Jurkat, Clone E6-1 (cell line): Measurements from ENCODE around the gene POTEF.
A peak's percentile ranks its signal among the peaks of the same experiment; 100 is the strongest.
"Not testable (repeated sequence)": the region's sequence is repeated elsewhere in the genome, so short reads cannot be mapped to it uniquely, and the experiment has no call there.

Experiments used
- DNase-seq: peaks from one replicate; pipeline ENCODE4 v3.0.0-alpha.2; 2011; ENCODE audit warnings: low read depth, low spot score
- H3K4me3 ChIP-seq: 2 replicates; pipeline ENCODE4 v1.5.1; 2011; ENCODE audit warnings: mild to moderate bottlenecking, low read length, control low read depth, moderate library complexity

POTEF gene

DNA sequence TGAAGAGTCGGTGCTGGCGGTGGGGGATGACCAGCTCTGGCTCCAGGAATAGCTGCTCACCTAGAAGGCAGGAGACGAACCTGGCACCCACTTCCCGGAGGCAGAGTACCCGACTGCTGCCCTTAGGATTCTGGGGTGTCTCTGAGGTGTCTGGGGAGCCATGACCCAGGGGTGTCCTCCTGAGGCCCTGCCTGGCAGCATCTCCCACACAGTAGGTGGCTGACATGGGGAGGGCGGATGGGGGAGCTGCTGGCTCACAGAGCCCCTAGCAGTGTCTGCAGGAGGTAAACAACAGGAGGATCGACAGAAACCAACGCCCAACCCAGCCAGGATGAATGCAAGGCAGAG is 25.4 kb upstream of the POTEF start:
- DNase-seq, H3K4me3 ChIP-seq: not testable (repeated sequence)

DNA sequence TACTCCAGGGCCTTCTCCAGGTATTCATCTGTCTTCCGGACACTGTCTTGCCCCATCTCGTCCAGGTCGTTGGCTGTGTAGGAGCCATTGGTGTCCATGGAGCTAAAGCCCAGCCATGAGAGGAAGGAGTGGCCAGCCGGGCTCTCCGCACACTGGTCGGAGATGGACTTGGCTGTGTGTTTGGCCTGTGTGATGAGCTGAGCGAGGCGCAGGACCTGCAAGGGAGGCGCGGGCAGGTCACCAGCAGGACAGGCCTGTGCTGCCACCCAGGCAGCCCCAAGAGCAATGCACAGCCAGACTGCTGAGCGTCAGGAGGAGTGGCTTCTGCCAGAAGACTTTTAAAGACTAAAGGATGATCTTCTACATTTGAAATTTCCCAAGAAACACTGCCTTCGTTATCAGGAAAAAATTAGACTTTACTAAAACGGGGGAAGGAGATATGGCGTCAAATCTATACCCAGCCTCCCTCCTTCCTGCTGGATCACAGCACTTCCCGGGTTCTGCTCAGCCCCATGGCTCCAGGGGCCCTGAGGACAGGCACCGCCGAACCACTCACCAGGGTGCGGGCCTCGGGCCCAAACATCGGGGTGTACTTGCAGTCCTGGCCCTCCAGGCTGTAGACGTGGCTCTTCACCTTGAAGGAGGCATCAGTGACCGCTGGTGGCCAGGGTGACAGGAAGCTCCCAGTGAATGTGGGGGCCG is 24.9 kb upstream of the POTEF start:
- DNase-seq, H3K4me3 ChIP-seq: not testable (repeated sequence)

DNA sequence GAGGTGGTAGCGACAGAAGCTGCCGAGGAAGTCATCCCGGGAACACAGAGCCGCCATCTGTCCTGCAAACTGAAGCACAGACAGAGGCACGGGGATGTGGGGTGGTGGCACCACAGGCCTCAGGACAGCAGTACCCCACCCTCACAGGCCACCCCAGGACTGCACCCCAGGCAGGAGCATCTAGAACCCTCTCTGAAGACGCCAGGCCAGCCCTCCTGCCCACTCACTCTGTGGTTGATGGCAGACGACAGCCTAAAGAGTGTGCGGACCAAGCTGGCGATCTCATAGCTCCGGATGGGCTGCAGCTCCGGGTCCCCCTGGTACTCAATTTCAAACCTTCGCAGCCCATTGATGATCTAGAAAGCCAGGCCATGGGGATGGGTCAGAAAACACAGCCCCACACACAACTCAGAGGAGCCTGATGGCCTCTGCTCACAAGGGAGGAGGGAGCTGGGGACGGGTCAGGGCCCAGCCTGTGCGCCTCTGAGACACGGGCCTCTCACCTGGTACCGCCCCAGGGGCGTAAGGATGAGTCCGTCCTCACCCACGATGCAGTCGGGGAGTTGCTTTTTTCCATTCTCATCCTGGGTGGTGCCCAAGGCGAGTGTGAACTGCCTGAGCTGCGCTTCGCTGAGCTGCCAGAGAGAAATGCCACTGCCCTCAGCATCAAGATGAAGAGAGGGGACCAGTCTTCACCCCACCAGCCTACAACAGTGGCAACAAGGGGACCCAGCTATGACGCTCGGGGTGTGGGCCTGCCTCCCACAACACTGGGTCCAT is 24.0 kb upstream of the POTEF start:
- no peak overlapping the region for H3K4me3 ChIP-seq
- DNase-seq: no peak

DNA sequence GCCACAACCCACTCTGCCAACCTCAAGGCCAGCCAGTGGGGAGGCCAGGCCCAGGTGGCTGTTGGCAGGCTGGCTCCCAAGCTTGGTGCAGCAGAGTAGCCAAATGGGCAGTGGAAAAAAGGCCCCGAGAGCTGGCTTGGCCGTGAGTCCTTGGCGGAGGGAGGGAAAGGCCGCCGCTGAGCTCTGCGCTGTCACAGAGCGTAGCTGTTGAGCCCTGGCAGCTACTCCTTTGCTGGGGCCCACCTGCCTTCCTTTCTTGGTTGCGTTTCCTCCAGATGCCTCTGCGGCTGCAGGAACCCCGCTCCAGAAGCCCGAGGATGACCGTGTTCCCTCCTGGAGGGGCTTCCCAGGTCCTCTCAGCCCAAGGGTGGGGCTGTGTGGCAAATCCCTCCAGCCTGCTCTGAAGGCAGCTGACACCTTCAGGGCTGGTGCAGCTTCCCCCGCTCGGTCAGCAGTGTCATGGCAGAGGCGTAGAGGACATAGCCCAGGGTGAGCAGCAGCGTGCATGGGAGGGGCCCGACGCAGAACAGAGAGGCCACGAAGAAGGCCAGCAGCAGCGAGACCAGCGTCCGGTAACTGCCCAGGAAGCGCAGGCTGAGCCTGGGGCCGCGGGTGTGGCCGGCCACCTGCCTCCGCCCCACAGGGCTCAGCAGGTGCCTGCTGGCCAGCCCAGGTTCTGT is 23.3 kb upstream of the POTEF start:
- DNase-seq, H3K4me3 ChIP-seq: not testable (repeated sequence)

DNA sequence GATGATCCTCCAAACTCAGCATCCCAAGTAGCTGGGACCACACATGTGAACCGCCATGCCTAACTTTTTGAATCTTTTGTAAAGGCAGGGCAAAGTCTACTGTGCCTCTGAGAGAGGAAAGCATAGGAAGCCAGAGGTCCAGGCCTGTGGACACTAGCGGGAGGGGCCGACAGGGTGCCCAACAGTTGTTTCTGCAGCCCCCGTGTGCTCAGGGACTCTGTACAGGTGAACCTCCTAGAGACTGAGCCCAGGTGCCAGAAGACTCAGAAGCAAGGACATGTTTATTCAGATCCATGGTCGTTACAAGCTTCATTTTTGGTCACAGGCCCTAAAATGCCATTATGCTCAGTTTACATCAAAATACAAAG is 22.1 kb upstream of the POTEF start:
- DNase-seq, H3K4me3 ChIP-seq: not testable (repeated sequence)

DNA sequence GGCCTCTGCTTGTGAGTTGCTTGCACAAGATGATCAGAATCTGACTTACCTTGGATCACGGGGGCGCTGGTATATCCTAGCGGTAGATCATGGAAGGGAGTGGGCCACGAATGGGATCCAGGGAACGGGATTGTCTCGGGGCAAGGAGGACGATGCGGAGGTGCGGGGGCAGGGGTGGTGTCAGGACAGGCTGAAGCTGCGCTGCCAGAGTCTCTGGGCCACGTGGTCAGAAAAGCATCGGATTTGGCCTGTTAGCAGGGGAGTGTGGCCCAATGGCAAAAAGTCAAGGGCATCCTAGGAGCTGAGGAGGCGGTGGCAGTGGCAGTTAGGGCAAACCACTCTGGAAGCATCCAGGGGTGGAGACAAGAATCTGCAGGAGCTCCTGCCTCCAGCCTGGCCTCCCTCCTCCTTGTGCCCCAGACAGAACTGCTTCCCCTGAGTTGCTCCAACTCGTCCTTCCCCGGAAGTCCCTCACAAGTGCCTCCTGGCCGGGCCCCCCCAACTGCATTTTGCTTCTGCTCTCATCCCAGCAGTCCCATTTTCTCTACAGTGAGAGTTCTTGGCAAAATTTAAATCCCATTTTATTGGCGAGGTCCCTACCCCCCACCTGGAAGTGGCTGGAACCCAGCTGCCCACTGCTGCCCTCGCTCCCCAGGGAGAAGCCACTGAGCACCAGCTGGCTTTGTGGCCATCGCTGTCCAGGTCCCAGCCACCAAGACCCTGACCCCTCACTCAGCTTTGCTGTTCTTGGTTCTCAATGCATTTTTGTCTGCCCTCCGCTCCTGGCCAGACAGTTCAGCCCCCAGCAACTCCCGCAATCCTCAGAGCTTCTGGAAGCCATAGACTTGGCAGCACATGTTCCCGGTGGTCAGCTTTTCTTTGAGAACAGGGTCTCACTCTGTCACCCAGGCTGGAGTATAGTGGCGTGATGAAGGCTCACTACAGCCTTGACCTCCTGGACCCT is 21.4 kb upstream of the POTEF start:
- DNase-seq: no peak
- H3K4me3 ChIP-seq: no peak overlapping the region

DNA sequence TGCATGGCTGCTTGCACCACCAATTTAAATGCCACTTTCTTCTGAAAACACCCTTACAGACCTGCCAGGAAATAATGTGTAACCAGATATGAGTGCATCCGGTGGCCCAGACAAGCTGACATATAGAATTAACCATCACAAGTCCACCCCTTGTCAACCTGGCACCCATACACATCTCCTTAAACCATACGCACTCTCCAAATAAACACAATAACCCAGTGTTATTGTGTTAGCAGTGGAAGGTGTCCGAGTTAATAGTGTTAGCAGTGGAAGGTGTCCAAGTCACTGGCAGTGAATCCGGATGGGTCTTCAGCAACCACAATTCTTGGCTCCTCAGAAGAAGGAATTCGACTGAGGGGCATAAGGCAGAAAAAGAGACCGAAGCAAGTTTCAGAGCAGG is 19.5 kb upstream of the POTEF start:
- not testable (repeated sequence) for DNase-seq, H3K4me3 ChIP-seq

DNA sequence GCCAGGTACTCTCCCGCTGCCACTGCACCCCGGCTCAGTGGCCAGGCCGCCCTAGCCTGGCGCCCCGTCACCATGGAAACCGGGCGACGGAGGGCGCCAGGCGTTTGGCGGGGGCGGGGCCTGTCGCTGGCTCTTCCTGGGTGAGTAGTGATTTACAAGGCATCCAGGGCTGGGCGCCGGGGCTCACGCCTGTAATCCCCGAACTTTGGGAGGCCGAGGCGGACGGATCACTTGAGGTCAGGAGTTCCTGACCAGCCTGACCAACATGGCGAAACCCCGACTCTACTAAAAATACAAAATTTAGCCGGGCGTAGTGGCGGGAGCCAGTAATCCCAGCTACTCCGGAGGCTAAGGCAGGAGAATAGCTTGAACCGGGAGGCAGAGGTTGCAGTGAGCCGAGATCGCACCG is 16.0 kb upstream of the POTEF start, which contains the start of gene CCDC74B:
CCDC74B (minus strand) TSS at position 107 of the 409 bp plus-strand sequence. CDS start 116 bp downstream, outside the sequence.
- peak within 1 kb of the TSS; percentile 33 for H3K4me3 ChIP-seq
- peak; percentile 8 for DNase-seq

DNA sequence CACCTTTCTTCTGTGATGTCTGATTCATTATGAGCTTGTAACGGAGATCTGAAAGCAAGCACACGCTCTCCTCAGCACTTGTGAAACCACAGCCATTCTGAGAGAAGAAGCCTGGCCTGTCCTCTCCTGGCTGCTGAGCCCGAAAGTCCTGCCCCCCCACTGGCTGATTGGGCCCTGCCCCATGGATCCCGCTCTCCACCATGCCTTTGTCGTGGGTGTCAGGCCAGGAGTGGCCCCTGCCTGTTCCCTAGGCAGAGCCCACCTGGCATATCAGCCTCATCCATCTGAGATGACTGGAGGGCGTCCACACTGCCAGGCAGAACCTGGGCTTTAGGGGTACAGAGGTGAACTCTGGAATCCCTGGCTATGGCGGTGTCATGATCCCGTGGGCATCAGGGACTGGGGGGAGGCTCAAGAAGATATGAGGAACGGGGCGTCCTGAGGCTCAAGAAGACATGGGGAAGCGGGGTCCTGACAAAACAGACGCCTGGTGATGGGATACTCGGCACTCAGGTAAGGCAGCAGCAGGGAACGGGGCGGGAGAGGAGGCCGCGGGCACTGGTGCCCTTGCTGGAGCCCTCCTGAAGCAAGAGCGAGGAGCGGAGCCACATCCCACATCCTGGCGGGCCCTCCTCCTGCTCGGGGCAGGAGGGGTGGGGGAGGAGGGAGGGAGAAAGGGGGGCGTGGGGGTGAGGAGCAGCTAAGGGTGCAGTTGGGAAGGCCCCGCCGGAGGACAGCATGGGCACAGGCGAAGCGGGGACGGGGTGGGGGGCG is 14.4 kb upstream of the POTEF start:
- H3K4me3 ChIP-seq: not testable (repeated sequence)
- DNase-seq: peak; percentile 12

DNA sequence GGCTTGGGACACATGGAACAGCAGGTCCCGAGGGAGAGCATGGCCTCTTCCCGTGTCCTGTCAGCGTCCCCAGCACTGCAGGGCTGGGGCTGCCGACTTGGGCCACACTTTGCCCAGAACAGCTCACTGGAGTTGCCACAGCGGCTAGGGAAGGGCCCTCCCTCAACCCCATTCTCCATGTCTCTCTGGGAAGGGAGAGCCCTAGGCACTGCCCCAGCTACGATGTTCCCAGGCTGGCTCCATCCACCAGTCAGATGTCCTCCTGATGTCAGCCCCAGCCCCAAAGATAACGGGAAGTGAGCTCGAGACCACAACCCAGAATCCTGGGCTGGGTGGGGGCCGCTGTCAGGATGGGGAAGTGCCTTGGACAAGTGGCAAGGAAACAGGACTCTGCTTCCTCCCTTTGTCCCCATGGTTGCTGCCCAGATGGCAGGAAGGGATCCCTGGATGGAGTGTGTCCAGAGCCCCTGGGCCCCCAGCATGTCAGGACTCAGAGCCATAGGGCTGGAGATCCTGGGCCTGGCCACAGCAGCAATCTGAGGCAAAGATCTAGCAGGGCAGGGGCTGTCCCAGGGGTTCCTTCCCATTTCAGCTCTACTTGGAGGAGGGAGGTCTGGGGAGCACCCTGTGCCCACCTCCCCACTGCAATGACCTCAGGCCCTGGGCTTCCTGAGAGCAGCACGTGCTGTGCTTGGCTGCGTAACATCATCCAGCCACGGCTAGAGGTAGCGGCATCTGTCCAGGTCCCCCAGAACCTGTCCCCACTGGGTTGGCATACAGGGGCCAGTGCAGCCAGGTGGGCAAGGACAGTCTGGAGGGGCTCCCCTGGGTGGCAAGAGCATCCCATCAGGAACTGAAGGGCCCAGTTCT is 13.6 kb upstream of the POTEF start:
- not testable (repeated sequence) for H3K4me3 ChIP-seq, DNase-seq

DNA sequence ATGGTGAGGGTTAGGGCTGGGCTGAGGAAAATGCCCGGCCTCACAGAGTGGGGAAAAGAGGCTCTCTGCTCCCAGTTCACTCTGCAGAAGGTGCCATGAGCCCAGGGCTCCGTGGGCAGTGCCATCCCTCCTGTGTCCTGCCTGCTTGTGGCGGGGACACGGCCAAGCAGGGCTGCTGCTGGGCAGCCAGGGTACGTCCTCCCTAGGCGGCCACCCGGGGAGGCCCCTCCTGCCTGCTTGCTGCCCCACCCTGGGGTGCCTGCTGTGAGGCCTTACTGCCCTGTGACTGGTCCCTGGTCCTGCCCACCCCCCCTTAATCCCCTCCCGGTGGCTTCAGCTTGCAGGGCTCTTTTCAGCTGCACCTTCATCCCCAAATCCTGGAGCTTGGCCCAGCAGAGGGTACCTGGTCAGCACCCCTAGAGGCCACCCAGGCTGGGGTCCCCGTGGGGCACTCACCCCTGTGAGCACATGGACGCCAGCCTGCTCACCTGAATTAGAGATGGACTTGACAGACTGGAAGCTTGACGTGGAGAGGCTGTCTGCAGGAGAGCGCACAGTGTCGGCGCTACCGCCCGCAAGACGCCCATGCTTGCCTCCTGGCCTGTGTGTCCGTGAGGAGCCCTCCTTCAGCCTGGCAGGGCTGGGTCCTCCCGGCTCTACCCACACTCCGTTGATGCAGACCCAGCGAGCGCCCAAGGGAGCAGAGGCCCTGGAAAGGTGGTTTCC is 12.8 kb upstream of the POTEF start:
- DNase-seq, H3K4me3 ChIP-seq: not testable (repeated sequence)

DNA sequence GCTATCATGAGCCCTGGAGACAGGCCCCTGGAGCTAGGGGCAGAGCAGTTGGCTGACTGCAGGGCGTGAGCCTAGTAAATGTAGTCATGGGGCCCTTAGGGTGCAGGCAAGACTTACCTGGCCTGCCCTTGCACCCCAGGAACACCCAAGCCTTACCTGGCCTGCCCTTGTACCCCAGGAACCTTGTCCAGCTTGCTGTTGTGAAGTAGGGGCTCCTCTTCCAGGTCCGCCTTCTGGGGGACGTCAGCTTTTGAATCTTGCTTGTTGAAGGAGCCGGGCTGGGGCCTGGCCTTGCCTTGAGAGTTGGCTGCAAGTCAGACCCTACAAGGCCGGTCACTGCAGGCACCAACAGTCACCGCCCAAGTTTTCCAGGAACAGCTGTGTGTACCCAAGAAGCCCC is 12.0 kb upstream of the POTEF start:
- not testable (repeated sequence) for H3K4me3 ChIP-seq, DNase-seq

DNA sequence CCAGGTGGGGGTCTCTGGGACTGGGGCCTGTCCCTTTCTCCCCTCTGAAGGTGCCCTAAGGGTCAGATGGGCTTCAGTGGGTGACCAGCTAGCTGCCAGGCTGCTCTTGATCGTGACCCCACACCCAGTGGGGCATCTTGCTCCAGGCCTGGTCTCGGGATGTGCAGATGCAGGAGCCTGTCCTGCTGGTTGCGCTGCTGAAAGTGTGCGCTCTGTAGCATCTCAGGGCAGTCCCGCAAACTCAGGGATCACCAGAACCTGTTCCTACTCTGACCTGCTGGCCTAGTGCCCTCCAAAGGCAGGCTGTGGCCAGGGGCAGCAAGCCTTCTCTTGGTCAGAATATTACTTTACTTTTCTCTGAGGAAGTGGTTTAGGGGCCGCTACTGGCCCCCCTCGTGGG is 11.5 kb upstream of the POTEF start:
- not testable (repeated sequence) for DNase-seq, H3K4me3 ChIP-seq

DNA sequence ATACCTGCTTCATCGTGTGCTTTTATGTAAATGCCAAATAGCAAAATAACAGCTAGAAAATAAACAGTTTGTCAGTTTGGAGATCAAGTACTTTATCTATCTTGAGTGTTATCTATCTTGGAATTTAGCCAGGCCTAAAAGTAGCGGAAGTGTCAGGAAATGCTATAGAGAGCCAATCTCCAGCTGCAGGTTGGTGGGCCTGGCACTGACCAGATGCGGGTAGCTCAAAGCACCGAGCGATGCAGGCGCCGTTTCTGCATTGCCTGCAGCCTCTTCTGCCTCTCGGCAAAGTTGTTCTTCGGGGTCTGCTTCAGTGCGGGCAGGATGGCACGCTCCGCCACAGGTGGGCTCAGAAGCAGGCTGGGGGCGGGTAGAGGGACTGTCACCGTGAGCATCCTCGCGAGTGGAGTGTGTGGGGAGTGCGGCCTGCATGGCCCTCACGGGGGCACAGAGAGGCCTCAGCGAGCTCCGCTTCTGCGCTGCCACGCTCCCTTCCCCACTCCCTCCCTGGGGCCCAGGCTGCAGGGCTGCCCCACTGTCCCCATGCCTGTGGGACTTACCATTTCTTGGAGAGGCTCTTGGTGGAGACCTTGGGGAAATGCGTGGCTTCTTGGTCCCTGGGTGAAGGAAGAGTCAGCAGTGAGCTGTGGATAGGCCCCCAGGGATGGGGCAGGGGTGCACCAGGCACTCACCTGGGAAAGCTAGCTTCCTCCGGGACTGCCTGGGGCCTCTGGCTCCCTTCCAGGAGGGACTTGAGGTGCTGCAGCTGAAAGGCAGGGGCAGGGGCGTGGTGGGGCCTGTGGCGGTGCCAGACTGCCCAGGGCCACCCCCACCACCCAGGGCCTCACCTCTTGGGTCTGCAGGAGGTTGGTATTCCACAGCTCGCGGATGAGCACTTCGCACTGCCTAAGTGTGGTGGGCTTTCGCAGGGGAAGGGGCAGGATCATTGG is 10.6 kb upstream of the POTEF start:
- not testable (repeated sequence) for H3K4me3 ChIP-seq, DNase-seq

DNA sequence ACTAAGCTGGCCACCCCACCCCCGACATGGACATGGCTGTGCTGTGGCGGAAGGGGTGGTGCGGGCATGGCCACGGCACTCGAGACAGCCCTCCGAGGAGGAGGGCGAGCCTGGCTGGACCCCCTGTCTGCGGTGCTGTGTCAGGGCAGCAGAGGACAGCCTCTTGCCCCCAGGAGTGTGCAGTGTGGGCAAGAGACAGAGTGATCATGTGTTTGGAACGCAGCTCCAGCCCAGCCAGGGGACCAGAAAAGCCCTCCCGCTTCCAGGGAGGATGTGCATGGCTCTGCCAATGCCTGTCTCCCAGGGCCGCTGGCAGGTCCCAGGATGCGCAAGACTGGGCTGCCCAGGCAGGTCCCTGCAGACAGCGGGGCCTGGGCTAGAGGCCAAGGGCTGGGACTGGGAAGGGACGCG is 9.8 kb upstream of the POTEF start:
- not testable (repeated sequence) for H3K4me3 ChIP-seq, DNase-seq

DNA sequence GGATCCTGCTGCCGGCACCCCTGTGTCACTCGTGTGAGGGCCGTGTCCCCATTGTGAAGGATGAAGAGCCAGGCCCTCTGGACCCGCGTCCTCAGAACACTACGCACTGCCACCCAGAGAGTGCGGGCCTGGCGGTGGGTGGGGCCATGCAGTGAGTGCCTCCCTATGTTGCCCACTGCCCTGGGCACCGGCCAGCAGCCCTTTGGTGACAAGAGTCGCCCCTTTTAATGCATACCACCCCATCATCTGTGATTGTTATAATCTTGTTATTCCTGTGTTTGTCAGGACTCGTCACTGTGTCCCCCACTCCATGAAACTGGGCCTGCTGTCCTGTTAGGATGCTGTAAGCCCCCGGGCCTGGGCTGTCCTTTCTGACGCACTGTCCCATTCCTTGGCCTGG is 9.3 kb upstream of the POTEF start:
- not testable (repeated sequence) for H3K4me3 ChIP-seq, DNase-seq
